ENCODE results near the gene ATXN10.
A peak's percentile ranks its signal among the peaks of the same experiment; 100 is the strongest.

The ATXN10 gene

GRCh38 chr22:45832180-45832579 is 160.5 kb downstream of the ATXN10 start:
- TF ChIP-seq CTCF (IDR thresholded peaks at IDR 0.05; ENCODE audit: low read length) (no peak), EZH2 (IDR thresholded peaks at IDR 0.05; ENCODE audit: borderline replicate concordance, low read length) (no peak)
- Histone ChIP-seq H3F3A (ENCODE audit: insufficient read depth, low read length) (no peaks in the 10 kb centered on the region), H4K20me1 (ENCODE audit: insufficient read depth, low read length) (no peaks in the 10 kb centered on the region), H3K4me3 (ENCODE audit: low read depth, low read length, poor library complexity, severe bottlenecking) (no peak overlapping the region), H3K27ac (ENCODE audit: low read depth, low read length, poor library complexity, severe bottlenecking) (peak overlapping the region; percentile 86), H3K79me2 (ENCODE audit: insufficient read depth, low read length) (no peaks in the 10 kb centered on the region), H3K9me3 (ENCODE audit: low read length) (0 out of 2 replicates have a peak, but pooled peaks cover 11% of the 10 kb centered on the region), H3K4me2 (ENCODE audit: low read length) (no peak overlapping the region), H3K4me1 (ENCODE audit: insufficient read depth, low read length, severe bottlenecking) (peaks cover 41% of the 10 kb centered on the region), H2AFZ (ENCODE audit: low read length) (no peak overlapping the region), H3K36me3 (ENCODE audit: insufficient read depth, low read length) (peaks cover 46% of the 10 kb centered on the region), H3K9me2 (ENCODE audit: low read depth, low read length) (no peaks in the 10 kb centered on the region), H3K9ac (ENCODE audit: low read length) (peak overlapping the region; percentile 10; the same call in 1 of the 2 replicates), H3K27me3 (ENCODE audit: insufficient read depth, low read length) (no peaks in the 10 kb centered on the region)

GRCh38 chr22:45832959-45833580 is 161.4 kb downstream of the ATXN10 start:
- H3K4me3 ChIP-seq (ENCODE audit: low read depth, low read length, poor library complexity, severe bottlenecking): no peak overlapping the region
- no peaks in the 10 kb centered on the region for H3K79me2 ChIP-seq (ENCODE audit: insufficient read depth, low read length)
- H3K27ac ChIP-seq (ENCODE audit: low read depth, low read length, poor library complexity, severe bottlenecking): peak overlapping the region; percentile 4
- H3K27me3 ChIP-seq (ENCODE audit: insufficient read depth, low read length): no peaks in the 10 kb centered on the region
- no peaks in the 10 kb centered on the region for H4K20me1 ChIP-seq (ENCODE audit: insufficient read depth, low read length)
- H3K4me2 ChIP-seq (ENCODE audit: low read length): no peak overlapping the region
- no peak overlapping the region for H2AFZ ChIP-seq (ENCODE audit: low read length)
- H3K36me3 ChIP-seq (ENCODE audit: insufficient read depth, low read length): peaks cover 40% of the 10 kb centered on the region
- H3K9ac ChIP-seq (ENCODE audit: low read length): no peak overlapping the region
- H3K9me3 ChIP-seq (ENCODE audit: low read length): 0 out of 2 replicates have a peak, but pooled peaks cover 11% of the 10 kb centered on the region
- H3F3A ChIP-seq (ENCODE audit: insufficient read depth, low read length): no peaks in the 10 kb centered on the region
- no peaks in the 10 kb centered on the region for H3K9me2 ChIP-seq (ENCODE audit: low read depth, low read length)
- H3K4me1 ChIP-seq (ENCODE audit: insufficient read depth, low read length, severe bottlenecking): peaks cover 41% of the 10 kb centered on the region
- TF ChIP-seq EZH2 (IDR thresholded peaks at IDR 0.05; ENCODE audit: borderline replicate concordance, low read length): no peak
- no peak for TF ChIP-seq CTCF (IDR thresholded peaks at IDR 0.05; ENCODE audit: low read length)

- Histone ChIP-seq H3K27ac (ENCODE audit: low read depth, low read length, poor library complexity, severe bottlenecking) (peak overlapping the region; percentile 57), H4K20me1 (ENCODE audit: insufficient read depth, low read length) (no peaks in the 10 kb centered on the region), H3K36me3 (ENCODE audit: insufficient read depth, low read length) (peaks cover 39% of the 10 kb centered on the region)
These were observed 162.0 kb downstream of the ATXN10 start for GRCh38 chr22:45833613-45834012.

More at GRCh38 chr22:45833613-45834012, 162.0 kb downstream of the ATXN10 start:
- no peaks in the 10 kb centered on the region for H3K27me3 ChIP-seq (ENCODE audit: insufficient read depth, low read length)
- H3F3A ChIP-seq (ENCODE audit: insufficient read depth, low read length): no peaks in the 10 kb centered on the region
- H3K9ac ChIP-seq (ENCODE audit: low read length): no peak overlapping the region
- H2AFZ ChIP-seq (ENCODE audit: low read length): no peak overlapping the region
- H3K4me3 ChIP-seq (ENCODE audit: low read depth, low read length, poor library complexity, severe bottlenecking): no peak overlapping the region
- TF ChIP-seq CTCF (IDR thresholded peaks at IDR 0.05; ENCODE audit: low read length) (no peak), EZH2 (IDR thresholded peaks at IDR 0.05; ENCODE audit: borderline replicate concordance, low read length) (no peak)
- no peaks in the 10 kb centered on the region for H3K9me2 ChIP-seq (ENCODE audit: low read depth, low read length)
- peaks cover 41% of the 10 kb centered on the region for H3K4me1 ChIP-seq (ENCODE audit: insufficient read depth, low read length, severe bottlenecking)
- 0 out of 2 replicates have a peak, but pooled peaks cover 11% of the 10 kb centered on the region for H3K9me3 ChIP-seq (ENCODE audit: low read length)
- H3K4me2 ChIP-seq (ENCODE audit: low read length): no peak overlapping the region
- no peaks in the 10 kb centered on the region for H3K79me2 ChIP-seq (ENCODE audit: insufficient read depth, low read length)

Data from OCI-LY1 (cell line).